AG09309 (cell line): Measurements from ENCODE around the gene GRIN1.

Experiments used
- DNase-seq: peaks from one replicate; pipeline ENCODE4 v3.0.0-alpha.2; 2010; ENCODE audit warnings: low read depth
- H3K4me3 ChIP-seq: 2 replicates; pipeline ENCODE4 v1.5.1; 2011; ENCODE audit warnings: mild to moderate bottlenecking, low read depth, low read length, moderate library complexity; ENCODE audit not compliant: control insufficient read depth
- CTCF ChIP-seq: IDR thresholded peaks from 2 replicates; pipeline ENCODE4 v1.5.1; 2011; ENCODE audit warnings: mild to moderate bottlenecking, low read depth, low read length, inconsistent platforms; ENCODE audit not compliant: insufficient read depth, control insufficient read depth; ENCODE audit errors: missing control alignments

GRIN1 gene

GRCh38 chr9:137167747-137168572, 29.0 kb downstream of the GRIN1 start:
- no peak overlapping the region for H3K4me3 ChIP-seq
- no peak for TF ChIP-seq CTCF
- no peak for DNase-seq

GRCh38 chr9:137168573-137168903, 29.6 kb downstream of the GRIN1 start:
- no peak for TF ChIP-seq CTCF
- no peak for DNase-seq
- H3K4me3 ChIP-seq, result no peak overlapping the region

DNA sequence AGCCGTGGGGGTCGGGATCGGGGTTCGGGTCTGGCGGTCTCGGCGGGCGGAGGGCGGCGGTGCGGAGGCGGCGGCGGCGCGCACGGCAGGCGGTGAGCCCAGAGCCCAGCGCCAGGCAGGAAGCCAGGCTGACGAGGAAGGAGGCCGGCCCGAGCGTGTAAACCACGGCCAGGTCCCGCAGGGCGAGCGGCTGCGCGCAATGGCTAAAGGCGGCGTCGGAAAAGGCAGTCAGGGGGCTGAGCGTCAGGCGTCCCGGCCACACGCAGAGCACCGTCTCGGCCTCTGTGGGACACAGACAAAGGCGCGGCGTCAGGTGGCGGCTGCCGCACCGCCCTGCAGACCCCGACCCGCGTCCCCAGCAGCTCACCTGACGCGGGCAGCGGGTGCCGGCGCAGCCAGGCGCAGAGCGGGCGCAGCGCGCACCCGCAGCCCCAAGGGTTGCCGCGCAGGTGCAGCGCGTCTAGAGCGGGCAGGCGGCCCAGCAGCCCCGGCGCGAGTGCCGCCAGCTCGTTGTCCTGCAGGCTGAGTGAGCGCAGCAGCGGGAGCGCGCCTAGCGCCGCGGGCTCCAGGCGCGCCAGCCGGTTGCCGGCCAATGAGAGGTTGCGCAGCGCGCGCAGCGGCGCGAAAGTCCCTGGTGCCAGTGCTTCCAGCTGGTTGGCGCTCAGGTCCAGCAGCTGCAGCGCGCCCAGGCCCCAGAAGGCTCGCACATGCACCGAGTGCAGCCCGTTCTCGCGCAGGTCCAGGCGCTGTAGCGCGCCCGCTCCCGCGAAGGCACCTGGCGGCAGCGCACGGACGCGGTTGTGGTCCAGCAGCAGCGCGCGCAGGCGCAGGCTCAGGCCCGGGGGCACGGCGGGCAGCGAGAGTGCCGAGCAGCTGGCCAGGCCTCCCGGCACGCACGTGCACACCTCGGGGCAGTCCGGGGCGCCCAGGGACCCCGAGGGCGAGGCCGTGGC, 30.2 kb downstream of the GRIN1 start:
- no peak overlapping the region for H3K4me3 ChIP-seq
- DNase-seq, result no peak
- no peak for TF ChIP-seq CTCF

- no peak for TF ChIP-seq CTCF
- H3K4me3 ChIP-seq, result no peak within 1 kb of the TSS
- DNase-seq, result no peak
Observed at GRCh38 chr9:137169896-137170358, 31.0 kb downstream of the GRIN1 start, which contains the start of gene LRRC26. Gene LRRC26 (minus strand): TSS chr9:137170051. CDS start chr9:137169943, 108 bp downstream.

GRCh38 chr9:137170486-137171148, 31.7 kb downstream of the GRIN1 start:
- no peak for DNase-seq
- TF ChIP-seq CTCF, result no peak
- no peak overlapping the region for H3K4me3 ChIP-seq
